ENCODE data around the gene LMOD3. TPM values are rescaled to one million over a fixed set of nuclear protein-coding genes. Genes with fewer than 3 reads are reported as not detected.

LMOD3 gene
- total and polyA plus RNA-seq, 7 donors = 0.01 to 0.23 TPM; not detected in 5

DNA sequence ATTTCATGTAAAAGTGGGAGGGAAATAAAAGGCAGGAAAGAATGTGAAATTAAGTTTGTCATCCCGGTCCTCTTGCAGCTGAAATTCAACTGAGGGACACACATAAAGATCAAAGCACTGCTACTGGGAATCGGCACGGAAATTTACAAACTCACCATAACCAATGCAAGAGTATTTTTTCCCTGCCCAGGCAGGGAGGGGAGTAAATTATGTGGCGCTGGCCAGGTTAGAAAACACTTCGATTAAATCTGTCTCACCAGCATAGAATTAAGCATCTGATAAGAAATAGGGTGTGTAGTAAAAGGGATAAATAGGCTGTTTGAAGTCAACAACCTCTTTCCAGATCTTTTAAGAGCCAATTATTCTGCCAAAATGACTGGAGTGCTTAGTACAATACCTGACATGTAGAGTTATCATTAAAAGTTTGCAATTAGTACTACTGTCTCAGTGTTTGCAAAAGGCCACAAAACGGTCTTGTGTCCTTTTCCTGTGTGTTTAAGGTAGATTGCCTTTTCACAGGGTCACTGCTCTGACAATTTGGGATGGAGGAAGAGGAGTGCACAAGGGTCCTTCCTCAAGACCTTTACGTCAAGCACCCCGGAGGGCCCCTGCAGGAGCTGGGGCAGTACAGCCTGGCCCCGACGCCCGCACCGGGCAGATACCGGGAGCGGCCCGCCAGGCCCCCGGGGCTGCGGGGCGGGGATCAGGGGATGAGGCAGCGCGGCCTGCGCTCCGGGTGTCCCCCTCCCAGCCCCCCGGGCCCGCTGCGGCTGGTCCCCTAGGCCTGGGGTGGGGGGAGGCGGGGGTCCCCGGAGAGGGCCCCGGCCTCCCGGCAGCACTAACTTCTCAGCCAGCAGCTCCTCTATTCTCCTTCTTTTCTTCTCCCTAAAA, 42.9 kb downstream of the LMOD3 start:
- Histone ChIP-seq H3K9me3 (no peaks in the 10 kb centered on the region), H3K4me3 (peak overlapping the region; percentile 75 to 95 (median 90)), H3K36me3 (peaks cover 0 to 11% (median 0%) of the 10 kb centered on the region in 4 donors), H3K27me3 (no peaks in the 10 kb centered on the region), H3K4me1 (peaks cover 0 to 59% (median 49%) of the 10 kb centered on the region in 4 donors), H3K27ac (peak overlapping the region; percentile 81 to 92 (median 86))
- 1 to 5% methylated on average over 29 of the region's 29 CpGs for WGBS, 2 donors
- TF ChIP-seq, protein P1, sequence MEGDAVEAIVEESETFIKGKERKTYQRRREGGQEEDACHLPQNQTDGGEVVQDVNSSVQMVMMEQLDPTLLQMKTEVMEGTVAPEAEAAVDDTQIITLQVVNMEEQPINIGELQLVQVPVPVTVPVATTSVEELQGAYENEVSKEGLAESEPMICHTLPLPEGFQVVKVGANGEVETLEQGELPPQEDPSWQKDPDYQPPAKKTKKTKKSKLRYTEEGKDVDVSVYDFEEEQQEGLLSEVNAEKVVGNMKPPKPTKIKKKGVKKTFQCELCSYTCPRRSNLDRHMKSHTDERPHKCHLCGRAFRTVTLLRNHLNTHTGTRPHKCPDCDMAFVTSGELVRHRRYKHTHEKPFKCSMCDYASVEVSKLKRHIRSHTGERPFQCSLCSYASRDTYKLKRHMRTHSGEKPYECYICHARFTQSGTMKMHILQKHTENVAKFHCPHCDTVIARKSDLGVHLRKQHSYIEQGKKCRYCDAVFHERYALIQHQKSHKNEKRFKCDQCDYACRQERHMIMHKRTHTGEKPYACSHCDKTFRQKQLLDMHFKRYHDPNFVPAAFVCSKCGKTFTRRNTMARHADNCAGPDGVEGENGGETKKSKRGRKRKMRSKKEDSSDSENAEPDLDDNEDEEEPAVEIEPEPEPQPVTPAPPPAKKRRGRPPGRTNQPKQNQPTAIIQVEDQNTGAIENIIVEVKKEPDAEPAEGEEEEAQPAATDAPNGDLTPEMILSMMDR (IDR thresholded peaks at IDR 0.05) = no peak
- TF ChIP-seq POLR2AphosphoS5 (IDR thresholded peaks at IDR 0.05) (no peak), POLR2A (IDR thresholded peaks at IDR 0.05) (no peak), EP300 (IDR thresholded peaks at IDR 0.05) (no peak)
- intact Hi-C loops (cut with DNase I) = loop anchor here (2.0 kb wide), 2 partner anchors 27 to 67 kb away; partner anchors contain the start of genes EOGT and TMF1
- DNase-seq = no peak

DNA sequence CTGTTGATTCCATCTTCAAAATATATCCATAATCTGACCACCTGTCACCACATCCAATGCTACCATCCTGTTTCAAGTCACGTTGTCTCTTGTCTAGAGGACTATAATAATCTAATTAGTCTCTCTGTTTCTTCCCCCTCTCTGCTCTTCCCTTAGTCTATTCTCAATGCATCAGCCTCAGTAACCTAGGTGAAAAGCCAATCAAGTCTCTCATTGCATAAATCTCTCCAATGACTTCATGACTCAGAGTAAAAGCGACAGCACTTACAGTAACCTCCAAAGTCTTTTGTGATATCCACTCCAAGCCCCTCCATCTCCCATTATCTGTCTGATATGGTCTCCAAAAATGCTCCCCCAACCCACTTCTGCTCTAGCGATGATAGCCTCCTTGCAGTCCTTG, 49.5 kb downstream of the LMOD3 start:
- H3K27ac ChIP-seq = no peak overlapping the region
- peaks cover 0 to 47% (median 0%) of the 10 kb centered on the region in 4 donors for H3K36me3 ChIP-seq
- 94% methylated on average over 3 of the region's 3 CpGs for WGBS, 2 donors
- DNase-seq = no peak
- no peaks in the 10 kb centered on the region for H3K27me3 ChIP-seq
- no peaks in the 10 kb centered on the region for H3K9me3 ChIP-seq
- no peak for TF ChIP-seq POLR2A (IDR thresholded peaks at IDR 0.05)
- no peak for TF ChIP-seq POLR2AphosphoS5 (IDR thresholded peaks at IDR 0.05)
- TF ChIP-seq, protein P1 (IDR thresholded peaks at IDR 0.05) = no peak
- no peak for TF ChIP-seq EP300 (IDR thresholded peaks at IDR 0.05)
- intact Hi-C loops (cut with DNase I) = no loop called here
- H3K4me3 ChIP-seq = no peak overlapping the region
- H3K4me1 ChIP-seq = peaks cover 0 to 11% (median 5%) of the 10 kb centered on the region in 4 donors

DNA sequence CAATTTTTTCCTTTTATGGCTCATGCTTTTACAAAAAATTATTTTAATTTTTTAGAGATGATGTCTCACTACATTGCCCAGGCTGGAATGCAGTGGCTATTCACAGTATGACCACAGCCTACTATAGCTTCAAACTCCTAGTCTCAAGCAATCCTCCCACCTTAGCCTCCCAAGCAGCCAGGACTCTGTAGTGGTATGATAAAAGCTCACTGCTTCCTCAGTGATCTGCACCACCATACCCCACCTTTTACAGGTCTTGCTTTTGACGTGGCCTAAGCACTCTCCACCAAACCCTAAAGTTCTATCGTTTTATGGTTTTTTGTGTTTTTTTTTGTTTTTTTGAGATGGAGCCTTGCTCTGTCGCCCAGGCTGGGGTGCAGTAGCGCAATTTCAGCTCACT, 56.3 kb downstream of the LMOD3 start:
- WGBS, 2 donors = 71 to 84% methylated on average over 4 of the region's 4 CpGs
- Histone ChIP-seq H3K4me1 (no peaks in the 10 kb centered on the region), H3K27ac (no peak overlapping the region), H3K27me3 (no peaks in the 10 kb centered on the region), H3K9me3 (no peaks in the 10 kb centered on the region), H3K4me3 (no peak overlapping the region), H3K36me3 (peaks cover 0 to 58% (median 8%) of the 10 kb centered on the region in 4 donors)
- intact Hi-C loops (cut with DNase I) = no loop called here
- TF ChIP-seq POLR2AphosphoS5 (IDR thresholded peaks at IDR 0.05) = no peak
- no peak for TF ChIP-seq EP300 (IDR thresholded peaks at IDR 0.05)
- TF ChIP-seq POLR2A (IDR thresholded peaks at IDR 0.05) = no peak
- TF ChIP-seq, protein P1 (IDR thresholded peaks at IDR 0.05) = no peak
- no peak for DNase-seq

DNA sequence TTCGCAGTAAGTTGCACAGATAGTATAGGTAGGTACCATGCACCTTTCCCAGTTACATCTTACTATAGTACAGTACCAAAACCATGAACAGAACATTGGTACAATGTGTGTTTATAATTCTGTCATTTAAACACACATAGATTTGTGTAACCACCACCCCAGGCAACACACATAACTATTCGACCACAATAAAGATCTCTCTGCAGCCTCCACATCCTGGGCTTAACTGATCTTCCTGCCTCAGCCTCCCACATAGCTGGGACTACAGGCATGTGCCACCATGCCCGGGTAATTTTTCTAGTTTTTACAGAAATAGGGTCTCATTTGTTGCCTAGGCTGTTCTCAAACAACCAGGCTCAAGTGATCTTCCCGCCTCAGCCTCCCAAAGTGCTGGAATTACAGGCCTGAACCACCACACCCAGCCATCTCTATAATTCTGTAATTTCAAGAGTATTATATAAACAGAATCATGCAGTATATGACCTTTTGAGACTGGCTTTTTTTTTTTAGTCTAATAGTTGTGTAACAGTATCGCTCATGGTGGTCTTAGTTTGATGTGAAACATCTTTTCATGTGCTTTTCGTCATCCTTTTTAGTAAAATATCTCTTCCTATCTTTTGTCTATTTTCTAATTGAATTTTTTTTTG, 57.0 kb downstream of the LMOD3 start:
- Histone ChIP-seq H3K27ac (no peak overlapping the region), H3K4me1 (no peaks in the 10 kb centered on the region), H3K36me3 (peaks cover 0 to 58% (median 14%) of the 10 kb centered on the region in 4 donors), H3K27me3 (no peaks in the 10 kb centered on the region), H3K4me3 (no peak overlapping the region), H3K9me3 (no peaks in the 10 kb centered on the region)
- intact Hi-C loops (cut with DNase I) = no loop called here
- TF ChIP-seq POLR2A (IDR thresholded peaks at IDR 0.05) (no peak), EP300 (IDR thresholded peaks at IDR 0.05) (no peak), POLR2AphosphoS5 (IDR thresholded peaks at IDR 0.05) (no peak)
- TF ChIP-seq, protein P1 (IDR thresholded peaks at IDR 0.05) = no peak
- WGBS, 2 donors = 81 to 86% methylated on average over 6 of the region's 6 CpGs
- DNase-seq = no peak
